Measurements from ENCODE around the gene GAB2. TPM values are rescaled to one million over a fixed set of nuclear protein-coding genes. Genes with fewer than 3 reads are reported as not detected.
"Not testable (repeated sequence)": the region's sequence is repeated elsewhere in the genome, so short reads cannot be mapped to it uniquely, and the experiment has no call there.

GAB2 gene
- total and polyA plus RNA-seq, 2 of the 13 experiments (the other 11 are each of a cell fraction or from before 2014, with no cell fraction given) = 4.1 to 8.6 TPM

DNA sequence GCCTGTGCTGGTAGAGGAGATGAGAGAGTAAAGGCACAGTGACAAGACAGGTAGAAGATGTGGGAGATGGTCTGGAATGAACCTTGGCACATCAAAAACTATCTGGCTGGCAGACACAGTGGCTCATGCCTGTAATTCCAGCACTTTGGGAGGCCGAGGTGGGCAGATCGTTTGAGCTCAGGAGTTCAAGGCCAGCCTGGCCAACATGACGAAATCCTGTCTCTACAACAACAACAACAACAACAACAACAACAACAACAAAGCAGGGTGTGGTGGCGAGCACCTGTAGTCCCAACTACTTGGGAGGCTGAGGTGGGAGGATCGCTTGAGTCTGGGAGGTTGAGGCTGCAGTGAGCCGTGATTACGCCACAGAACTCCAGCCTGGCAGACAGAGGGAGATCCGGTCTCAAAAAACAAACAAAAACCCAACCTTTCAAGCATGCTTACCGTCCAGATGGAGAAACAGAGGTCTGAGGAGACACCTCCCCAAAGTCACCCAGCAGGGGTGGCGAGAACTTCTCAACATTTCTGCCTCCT, 240.9 kb downstream of the GAB2 start:
- in situ Hi-C loops (cut with HindIII; ENCODE audit: extremely low pct_ligation_motif_present, low pct_unique_long_range_greater_than_20kb) = no loop called here
- DNase-seq (ENCODE audit: low spot score) = no peak
- ChIA-PET POLR2A (no interaction called here), CTCF (ENCODE audit: low intra/inter-chr PET ratio, low total read pairs) (no interaction called here)
- no peak for FAIRE-seq
- H4K20me1 ChIP-seq (ENCODE audit: insufficient read depth, low read length) = no peaks in the 10 kb centered on the region; the same call in 1 of the 2 replicates
- no peak overlapping the region for H3K4me3 ChIP-seq (replicated peaks in 1 of 3; ENCODE audit: insufficient read depth in 1 of 3, low read depth in 2 of 3, low read length in 3 of 3)
- no peak for ATAC-seq
- intact Hi-C loops (cut with micrococcal nuclease; ENCODE audit: unreplicated experiment) = no loop called here
- BruUV-seq (replicated peaks) = no TSS peak
- H3K4me1 ChIP-seq (ENCODE audit: insufficient read depth, low read length) = peaks cover 31% of the 10 kb centered on the region
- peaks cover 4 to 5% of the 10 kb centered on the region in 2 experiments; a peak in 2 of 5 replicates for H3K36me3 ChIP-seq (replicated peaks in 1 of 2; ENCODE audit: control insufficient read depth in 1 of 2, insufficient read depth in 2 of 2, low read length in 2 of 2)
- H3K9ac ChIP-seq (ENCODE audit: insufficient read depth, low read depth, low read length) = no peak overlapping the region
- H3K27ac ChIP-seq (ENCODE audit: extremely low read length, insufficient read depth, low read length) = no peak overlapping the region
- TF ChIP-seq ZNF577 (CRISPR knock-in tag; IDR thresholded peaks at IDR 0.05; ENCODE audit: borderline replicate concordance, low read depth) (no peak), ZNF460 (CRISPR knock-in tag; IDR thresholded peaks at IDR 0.05; ENCODE audit: borderline replicate concordance) (peak; percentile 33; the same call in 1 of the 2 replicates), ZNF703 (CRISPR knock-in tag; IDR thresholded peaks at IDR 0.05; ENCODE audit: borderline replicate concordance) (no peak), ZNF3 (CRISPR knock-in tag; IDR thresholded peaks at IDR 0.05) (no peak), FOXP1 (IDR thresholded peaks at IDR 0.05) (peak; percentile 91), FOXP1 (CRISPR knock-in tag; IDR thresholded peaks at IDR 0.05) (peak; percentile 20; the same call in 1 of the 2 replicates), SKIL (CRISPR knock-in tag; IDR thresholded peaks at IDR 0.05; ENCODE audit: borderline replicate concordance) (no peak), NFIC (IDR thresholded peaks at IDR 0.05; ENCODE audit: low read length) (no peak), HOXA9 (CRISPR knock-in tag; IDR thresholded peaks at IDR 0.05; ENCODE audit: borderline replicate concordance) (no peak), ZNF770 (CRISPR knock-in tag; IDR thresholded peaks at IDR 0.05) (peak; percentile 90), NFATC3 (CRISPR knock-in tag; IDR thresholded peaks at IDR 0.05) (no peak)
- TF ChIP-seq, protein P1, sequence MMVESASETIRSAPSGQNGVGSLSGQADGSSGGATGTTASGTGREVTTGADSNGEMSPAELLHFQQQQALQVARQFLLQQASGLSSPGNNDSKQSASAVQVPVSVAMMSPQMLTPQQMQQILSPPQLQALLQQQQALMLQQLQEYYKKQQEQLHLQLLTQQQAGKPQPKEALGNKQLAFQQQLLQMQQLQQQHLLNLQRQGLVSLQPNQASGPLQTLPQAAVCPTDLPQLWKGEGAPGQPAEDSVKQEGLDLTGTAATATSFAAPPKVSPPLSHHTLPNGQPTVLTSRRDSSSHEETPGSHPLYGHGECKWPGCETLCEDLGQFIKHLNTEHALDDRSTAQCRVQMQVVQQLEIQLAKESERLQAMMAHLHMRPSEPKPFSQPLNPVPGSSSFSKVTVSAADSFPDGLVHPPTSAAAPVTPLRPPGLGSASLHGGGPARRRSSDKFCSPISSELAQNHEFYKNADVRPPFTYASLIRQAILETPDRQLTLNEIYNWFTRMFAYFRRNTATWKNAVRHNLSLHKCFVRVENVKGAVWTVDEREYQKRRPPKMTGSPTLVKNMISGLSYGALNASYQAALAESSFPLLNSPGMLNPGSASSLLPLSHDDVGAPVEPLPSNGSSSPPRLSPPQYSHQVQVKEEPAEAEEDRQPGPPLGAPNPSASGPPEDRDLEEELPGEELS (CRISPR knock-in tag; IDR thresholded peaks at IDR 0.05) = 0 out of 2 replicates have a peak, but pooled peaks have one; percentile 24
- WGBS (ENCODE audit: low lambda C conversion rate) = 78% methylated on average over 10 of the region's 10 CpGs
- no peak overlapping the region for H2AFZ ChIP-seq (ENCODE audit: low read length)
- H3K27me3 ChIP-seq (ENCODE audit: control insufficient read depth in 1 of 2, insufficient read depth in 2 of 2, low read length in 2 of 2) = no peaks in the 10 kb centered on the region
- H3K4me2 ChIP-seq (ENCODE audit: low read depth, low read length) = no peak overlapping the region
- H3K79me2 ChIP-seq (ENCODE audit: insufficient read depth, low read length) = no peaks in the 10 kb centered on the region
- H3K9me3 ChIP-seq (ENCODE audit: low read length) = no peaks in the 10 kb centered on the region

DNA sequence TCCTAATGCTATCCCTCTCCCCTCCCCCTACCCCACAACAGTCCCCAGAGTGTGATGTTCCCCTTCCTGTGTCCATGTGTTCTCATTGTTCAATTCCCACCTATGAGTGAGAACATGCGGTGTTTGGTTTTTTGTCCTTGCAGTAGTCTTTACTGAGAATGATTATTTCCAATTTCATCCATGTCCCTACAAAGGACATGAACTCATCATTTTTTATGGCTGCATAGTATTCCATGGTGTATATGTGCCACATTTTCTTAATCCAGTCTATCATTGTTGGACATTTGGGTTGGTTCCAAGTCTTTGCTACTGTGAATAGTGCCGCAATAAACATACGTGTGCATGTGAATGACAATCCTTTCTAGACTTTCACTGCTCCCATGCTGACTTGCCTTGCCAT, 241.8 kb downstream of the GAB2 start:
- FAIRE-seq = not testable (repeated sequence)
- WGBS (ENCODE audit: low lambda C conversion rate) = 97% methylated on average over 3 of the region's 3 CpGs

More for the DNA sequence above, 241.8 kb downstream of the GAB2 start:
- H3K4me1 ChIP-seq (ENCODE audit: insufficient read depth, low read length) = peaks cover 38% of the 10 kb centered on the region
- H3K79me2 ChIP-seq (ENCODE audit: insufficient read depth, low read length); H3K9me3 ChIP-seq (ENCODE audit: low read length); H3K4me3 ChIP-seq (replicated peaks in 1 of 3; ENCODE audit: insufficient read depth in 1 of 3, low read depth in 2 of 3, low read length in 3 of 3); H3K4me2 ChIP-seq (ENCODE audit: low read depth, low read length); H3K27ac ChIP-seq (ENCODE audit: extremely low read length, insufficient read depth, low read length); intact Hi-C loops (cut with micrococcal nuclease; ENCODE audit: unreplicated experiment); DNase-seq (ENCODE audit: low spot score); H3K9ac ChIP-seq (ENCODE audit: insufficient read depth, low read depth, low read length); CTCF ChIA-PET (ENCODE audit: low intra/inter-chr PET ratio, low total read pairs); BruUV-seq (replicated peaks); in situ Hi-C loops (cut with HindIII; ENCODE audit: extremely low pct_ligation_motif_present, low pct_unique_long_range_greater_than_20kb); H3K27me3 ChIP-seq (ENCODE audit: control insufficient read depth in 1 of 2, insufficient read depth in 2 of 2, low read length in 2 of 2); H2AFZ ChIP-seq (ENCODE audit: low read length); ATAC-seq; H3K36me3 ChIP-seq (replicated peaks in 1 of 2; ENCODE audit: control insufficient read depth in 1 of 2, insufficient read depth in 2 of 2, low read length in 2 of 2); H4K20me1 ChIP-seq (ENCODE audit: insufficient read depth, low read length): not testable (repeated sequence)
- POLR2A ChIA-PET = interaction anchor here (1.0 kb wide), 1 partner anchor 36 kb away, joined by 3 read pairs; the partner anchor contains the start of gene ALG8
